Mucosa of descending colon (tissue), 3 donors: ENCODE data around the gene ADNP2. TPM values are rescaled to one million over a fixed set of nuclear protein-coding genes. Genes with fewer than 3 reads are reported as not detected.

ENCODE experiments used
- ATAC-seq: fragments of 200-7000 bp; cut with Tn5 transposase; one replicate; pipeline ENCODE4 v1.9.1; 2020; ENCODE audit warnings: mild to moderate bottlenecking, moderate library complexity
- DNase-seq, 3 donors: peaks; one replicate each; pipeline ENCODE4 v3.0.0-alpha.2; 2020
- H3K36me3 ChIP-seq: fragments of 200-600 bp; one replicate; pipeline ENCODE4 v1.8.0; 2021; ENCODE audit warnings: low read depth, mild to moderate bottlenecking
- H3K4me1 ChIP-seq: fragments of 200-600 bp; one replicate; pipeline ENCODE4 v1.8.0; 2021; ENCODE audit warnings: low read depth, mild to moderate bottlenecking
- H3K4me3 ChIP-seq: fragments of 200-600 bp; one replicate; pipeline ENCODE4 v1.8.0; 2021; ENCODE audit warnings: mild to moderate bottlenecking
- H3K9me3 ChIP-seq: fragments of 200-600 bp; one replicate; pipeline ENCODE4 v1.8.0; 2021; ENCODE audit warnings: mild to moderate bottlenecking
- CTCF ChIP-seq: fragments of 200-600 bp; IDR thresholded peaks from one replicate; pipeline ENCODE4 v1.8.0; 2022; ENCODE audit warnings: antibody characterized with exemption, mild to moderate bottlenecking
- intact Hi-C, 2 donors: fragments of 100-400 bp; cut with DNase I in 1 of 2; cut with micrococcal nuclease in 1 of 2; formaldehyde crosslinking; loops; one replicate each; pipeline versions ENCODE4 v1.11.0 to v1.11.1; 2022; cut with DNase I, micrococcal nuclease
- total RNA-seq, 3 donors: library from RNA; stranded (reverse); fragmentation: NEBNext Ultra II Directional in 2 of 3; extraction: Animal tissue kit (Norgen Biotek cat#: 25700) in 2 of 3; gene quantifications; one replicate each; pipeline versions ENCODE4 v1.2.1 to v1.2.4, GENCODE V29; 2021 to 2023
- donor health status: DM: no; HTN: no; CAD: no; lungs with moderate emphysema.
- donor health status: DM: no; HTN: no; CAD: no.
- donor health status: DM: no; HTN: yes; CAD: no.

ADNP2 gene
- total RNA-seq, 3 donors from 2014 or later, result 16.7 to 18.3 (median 17.7) TPM

GRCh38 chr18:80097201-80097600, 11.9 kb upstream of the ADNP2 start:
- H3K4me1 ChIP-seq, result no peaks in the 10 kb centered on the region
- ATAC-seq, result no peak

GRCh38 chr18:80103231-80103630, 5.8 kb upstream of the ADNP2 start:
- no peak for DNase-seq
- intact Hi-C loops, result no loop called here
- no peak for ATAC-seq

More at GRCh38 chr18:80097201-80097600, 11.9 kb upstream of the ADNP2 start:
- H3K9me3 ChIP-seq, result no peaks in the 10 kb centered on the region
- no peak for DNase-seq
- no peak for TF ChIP-seq CTCF
- no peak overlapping the region for H3K4me3 ChIP-seq
- intact Hi-C loops, result no loop called here
- H3K36me3 ChIP-seq, result no peaks in the 10 kb centered on the region

GRCh38 chr18:80104364-80104779, 4.7 kb upstream of the ADNP2 start:
- DNase-seq, result no peak
- Histone ChIP-seq H3K4me1 (no peaks in the 10 kb centered on the region), H3K9me3 (no peaks in the 10 kb centered on the region), H3K36me3 (no peaks in the 10 kb centered on the region), H3K4me3 (no peak overlapping the region)
- intact Hi-C loops, result no loop called here
- ATAC-seq, result no peak
- TF ChIP-seq CTCF, result no peak

More at GRCh38 chr18:80103231-80103630, 5.8 kb upstream of the ADNP2 start:
- Histone ChIP-seq H3K4me3 (no peak overlapping the region), H3K36me3 (no peaks in the 10 kb centered on the region), H3K4me1 (no peaks in the 10 kb centered on the region), H3K9me3 (no peaks in the 10 kb centered on the region)
- no peak for TF ChIP-seq CTCF

- Histone ChIP-seq H3K9me3 (no peaks in the 10 kb centered on the region), H3K4me1 (peaks cover 7% of the 10 kb centered on the region), H3K36me3 (no peaks in the 10 kb centered on the region), H3K4me3 (no peak overlapping the region)
- DNase-seq (no peak), ATAC-seq (no peak)
- intact Hi-C loops, result no loop called here
- no peak for TF ChIP-seq CTCF
Measured at GRCh38 chr18:80105369-80106167, 3.5 kb upstream of the ADNP2 start.

GRCh38 chr18:80106482-80107051, 2.5 kb upstream of the ADNP2 start:
- Histone ChIP-seq H3K4me1 (peaks cover 12% of the 10 kb centered on the region), H3K4me3 (no peak overlapping the region), H3K36me3 (no peaks in the 10 kb centered on the region), H3K9me3 (no peaks in the 10 kb centered on the region)
- DNase-seq, result no peak
- intact Hi-C loops, result no loop called here
- no peak for ATAC-seq
- no peak for TF ChIP-seq CTCF
